ENCODE measurements around the gene CCBE1.

The CCBE1 gene

GRCh38 chr18:59675346-59675745, 21.9 kb downstream of the CCBE1 start:
- no peak for DNase-seq

DNA sequence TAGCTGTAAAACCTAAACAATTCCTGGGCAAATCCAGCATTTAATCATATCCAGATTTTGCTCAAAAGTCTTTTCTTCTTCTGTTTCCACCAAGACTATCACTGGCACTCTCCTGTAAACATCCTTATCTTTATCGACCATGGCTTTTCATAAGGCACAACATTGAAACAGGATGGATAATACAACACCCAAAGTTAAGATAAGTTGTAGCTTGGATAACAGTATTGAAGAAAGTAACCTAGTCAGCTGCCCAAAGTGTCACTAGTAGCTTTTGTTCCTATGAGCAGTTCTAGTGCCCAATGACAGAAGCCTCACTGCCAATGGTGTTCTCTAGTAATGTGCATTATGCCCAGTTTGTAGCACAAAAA, 22.3 kb downstream of the CCBE1 start:
- no peak for DNase-seq

DNA sequence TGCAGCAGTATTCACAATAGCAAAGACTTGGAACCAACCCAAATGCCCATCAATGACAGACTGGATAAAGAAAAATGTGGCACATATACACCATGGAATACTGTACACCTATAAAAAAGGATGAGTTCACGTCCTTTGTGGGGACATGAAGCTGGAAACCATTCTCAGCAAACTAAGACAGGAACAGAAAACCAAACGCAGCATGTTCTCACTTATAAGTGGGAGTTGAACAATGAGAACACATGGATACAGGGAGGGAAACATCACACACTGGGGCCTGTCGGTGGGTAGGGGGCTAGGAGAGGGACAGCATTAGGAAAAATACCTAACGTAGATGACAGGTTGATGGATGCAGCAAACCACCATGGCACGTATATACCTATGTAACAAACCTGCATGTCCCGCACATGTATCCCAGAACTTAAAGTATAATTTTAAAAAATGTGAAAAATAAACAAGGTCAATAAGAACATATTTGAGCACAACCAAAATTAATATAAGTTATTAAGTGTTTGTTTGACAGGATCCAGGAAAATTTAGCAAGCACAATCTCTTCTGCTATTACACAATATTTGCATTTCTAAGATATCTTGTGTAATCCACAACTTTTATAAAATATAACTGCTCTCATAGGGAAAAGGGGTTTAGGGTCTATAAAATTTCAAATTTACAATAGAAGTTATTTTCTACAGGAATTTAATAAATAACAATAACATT, 22.9 kb downstream of the CCBE1 start:
- no peak for DNase-seq

- no peak for DNase-seq
Observed at GRCh38 chr18:59672235-59672711, 24.9 kb downstream of the CCBE1 start.

DNA sequence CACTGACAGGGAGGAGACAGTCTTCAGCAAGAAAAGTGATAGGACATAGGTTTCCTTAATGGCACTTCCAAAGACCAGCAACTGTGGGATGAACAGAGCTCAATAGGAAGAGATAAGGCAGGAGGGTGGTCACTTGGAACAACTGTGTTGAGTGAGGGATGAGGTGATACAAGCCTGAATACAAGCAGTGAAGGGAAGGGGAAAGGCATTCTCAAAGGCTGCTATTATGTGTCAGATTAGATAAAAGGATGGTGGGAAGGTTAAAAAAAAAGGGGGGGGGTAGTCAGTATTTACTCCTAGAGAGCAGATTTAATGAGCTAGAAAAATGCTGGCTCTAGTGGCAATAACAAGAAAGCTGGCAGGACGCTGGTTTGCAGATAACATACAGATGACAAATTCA, 25.7 kb downstream of the CCBE1 start:
- no peak for DNase-seq

- DNase-seq: peak; percentile 85
Observed at GRCh38 chr18:59669872-59670657, 27.2 kb downstream of the CCBE1 start.

DNA sequence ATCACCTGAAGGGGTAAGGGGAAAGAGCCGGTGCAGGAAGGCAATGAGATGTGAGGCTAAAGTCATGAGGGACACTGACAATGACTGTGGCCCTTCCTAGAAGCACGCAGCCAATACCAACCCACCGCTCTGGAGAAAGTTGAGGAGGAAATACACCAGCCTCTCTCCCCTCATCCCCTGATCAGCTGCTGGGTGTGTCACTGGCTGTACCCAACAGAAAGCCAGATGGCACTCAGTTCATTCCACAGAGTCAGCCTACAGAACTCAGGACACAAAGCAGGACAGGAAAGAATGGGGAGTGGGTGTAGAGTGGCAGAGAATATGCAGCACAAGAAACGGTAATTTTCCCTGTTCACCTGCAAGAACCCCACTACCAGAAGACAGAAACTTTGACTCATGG, 29.7 kb downstream of the CCBE1 start:
- no peak for DNase-seq

DNA sequence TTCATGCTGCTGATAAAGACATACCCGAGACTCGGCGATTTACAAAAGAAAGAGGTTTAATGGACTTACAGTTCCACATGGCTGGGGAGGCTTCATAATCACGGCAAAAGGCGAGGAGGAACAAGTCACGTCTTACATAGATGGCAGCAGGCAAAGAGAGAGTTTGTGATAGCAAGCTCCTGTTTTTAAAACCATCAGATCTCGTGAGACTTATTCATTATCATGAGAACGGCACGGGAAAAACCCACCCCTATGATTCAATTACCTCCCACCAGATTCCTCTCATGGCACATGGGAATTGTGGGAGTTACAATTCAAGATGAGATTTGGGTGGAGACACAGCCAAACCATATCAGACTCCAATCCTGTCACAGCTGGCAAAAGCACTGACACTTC, 31.2 kb downstream of the CCBE1 start:
- peak; percentile 66 for DNase-seq

DNA sequence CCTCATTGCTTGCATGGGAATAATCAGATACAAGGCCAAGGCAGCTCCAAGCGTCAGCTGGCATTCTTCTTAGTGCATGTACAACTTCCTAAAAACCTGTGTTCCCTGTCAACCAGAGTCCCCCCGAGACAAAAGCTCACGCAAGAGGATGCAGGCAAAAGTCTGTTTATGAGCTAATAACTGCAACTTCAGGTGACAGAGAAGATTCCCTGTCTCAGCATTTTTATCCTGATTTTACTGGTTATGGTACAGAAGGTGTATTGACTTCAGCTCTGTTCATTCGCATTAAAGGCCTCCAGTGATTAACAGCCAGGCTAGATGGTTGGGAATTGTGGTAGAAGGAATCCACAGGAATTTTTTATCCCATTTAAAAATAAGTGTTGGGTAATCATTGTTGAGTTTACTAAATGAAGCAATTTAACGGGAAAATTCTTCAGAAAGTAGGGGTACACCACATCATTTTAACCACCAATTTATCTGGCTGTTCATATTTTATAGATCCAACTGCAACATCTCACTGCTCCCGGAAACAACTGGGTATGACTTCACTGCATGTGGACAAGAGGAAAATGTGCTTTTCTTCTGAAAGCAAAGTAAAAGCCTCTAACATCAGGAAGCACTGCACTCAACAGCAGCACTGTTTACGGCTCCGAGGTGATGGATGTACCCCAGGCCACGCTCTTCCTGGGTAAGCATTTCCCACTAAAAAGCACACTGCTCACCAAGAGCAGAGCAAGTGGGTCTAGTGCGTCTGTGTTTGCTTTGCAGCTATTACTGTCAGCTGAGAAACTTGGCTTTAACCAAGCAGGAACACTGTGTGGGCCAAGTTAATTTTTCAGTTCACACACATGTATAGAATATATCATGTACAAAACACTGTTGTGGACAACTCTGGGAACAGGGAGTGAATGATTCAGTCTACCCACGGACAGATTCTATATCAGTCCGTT, 31.9 kb downstream of the CCBE1 start:
- peak; percentile 80 for DNase-seq

GRCh38 chr18:59664329-59664728, 32.9 kb downstream of the CCBE1 start:
- no peak for DNase-seq

- no peak for DNase-seq
Observed at GRCh38 chr18:59663096-59663495, 34.1 kb downstream of the CCBE1 start.

- DNase-seq: peak; percentile 56
Observed at GRCh38 chr18:59661891-59662701, 35.1 kb downstream of the CCBE1 start.

DNA sequence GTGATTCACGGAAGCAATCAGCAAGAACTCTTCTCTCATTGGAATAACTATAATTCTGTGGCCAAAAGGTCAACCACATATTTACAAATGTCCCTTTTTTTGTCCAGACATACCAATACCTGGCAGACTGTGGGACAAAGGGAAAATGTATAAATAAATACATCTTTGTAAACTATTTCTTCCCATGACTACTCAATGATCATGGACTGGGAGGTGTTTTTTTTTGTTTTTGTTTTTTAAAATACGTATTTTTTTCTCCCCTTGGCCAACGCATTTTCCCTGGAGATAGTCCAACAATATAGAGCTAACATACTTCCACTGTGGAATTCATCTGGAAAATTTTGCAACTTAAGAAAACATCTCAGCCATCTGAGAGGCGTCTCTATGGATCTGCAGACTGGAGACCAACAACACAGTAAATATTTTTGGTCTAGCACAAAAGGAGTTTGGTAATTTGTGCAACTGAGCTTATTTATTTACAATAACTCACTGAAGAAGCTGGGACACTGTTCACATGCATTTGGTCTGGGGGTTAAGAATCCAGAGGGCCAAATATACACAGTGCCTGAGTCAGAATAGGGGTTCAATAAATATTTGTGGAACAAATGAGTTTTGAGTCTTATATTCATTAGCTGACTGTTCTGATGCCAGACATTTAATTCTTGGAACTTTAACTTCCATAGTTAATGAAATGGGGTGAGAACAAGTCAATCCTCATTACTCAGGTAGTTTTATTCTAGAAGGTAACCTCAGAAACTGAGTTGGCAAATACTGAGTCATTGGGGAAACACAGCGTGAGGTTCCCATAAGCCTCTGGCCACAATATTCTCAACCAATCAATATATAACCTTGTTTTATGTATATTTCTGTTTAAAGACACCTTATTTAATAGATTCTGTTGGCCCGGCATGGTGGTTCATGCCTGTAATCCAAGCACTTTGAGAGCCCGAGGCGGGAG, 36.2 kb downstream of the CCBE1 start:
- peak; percentile 87 for DNase-seq

DNA sequence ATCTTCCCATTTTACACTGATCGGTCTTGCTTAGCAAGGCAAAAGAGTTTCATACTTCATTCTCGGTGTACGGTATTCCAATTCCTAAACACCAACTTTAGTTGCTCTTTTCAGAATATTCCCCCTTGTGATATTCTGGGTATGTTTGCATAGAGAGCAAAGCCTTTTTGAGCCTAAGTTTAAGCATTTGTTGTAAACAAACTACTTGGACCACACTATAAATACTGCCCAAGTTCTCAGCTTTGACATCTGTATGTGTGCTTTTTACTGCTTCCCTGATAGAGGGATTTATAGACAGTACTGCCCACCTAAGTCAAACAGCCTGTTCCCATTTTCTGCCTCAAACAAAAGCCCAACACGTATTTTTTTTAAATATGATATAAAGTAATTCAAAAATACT, 36.9 kb downstream of the CCBE1 start:
- no peak for DNase-seq

DNA sequence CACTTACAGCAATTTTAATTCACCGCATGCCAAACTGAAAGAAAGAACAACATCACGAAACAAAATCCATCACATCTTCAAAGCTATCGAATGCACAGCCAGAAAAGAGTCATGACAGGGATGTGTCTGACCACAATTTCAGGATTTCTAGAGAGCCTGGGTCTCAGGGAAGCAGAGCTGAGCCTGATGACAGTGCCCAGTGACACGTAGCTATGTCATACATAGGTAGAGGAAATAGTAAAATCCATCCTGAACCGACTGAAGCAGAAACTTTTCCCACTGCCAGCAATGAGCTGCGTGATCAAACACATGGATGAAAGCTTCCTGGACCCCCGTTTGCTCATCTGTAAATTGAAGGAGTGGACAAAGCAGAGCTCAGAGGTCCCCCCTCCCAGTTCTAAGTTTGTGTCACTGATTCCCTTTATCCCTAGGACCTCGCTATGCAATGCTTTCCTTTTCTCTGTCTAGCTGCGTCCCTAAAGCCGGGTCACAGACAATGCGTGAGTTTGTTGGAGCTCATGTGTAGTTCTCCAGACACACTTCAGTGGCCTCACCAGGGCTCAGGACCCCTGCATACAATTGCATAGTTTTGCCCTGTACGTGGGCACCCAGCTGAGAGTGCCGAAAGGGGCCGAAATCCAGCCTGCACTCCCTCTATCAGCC, 37.6 kb downstream of the CCBE1 start:
- DNase-seq: peak; percentile 48

- no peak for DNase-seq
Observed at GRCh38 chr18:59658941-59659340, 38.3 kb downstream of the CCBE1 start.

- no peak for DNase-seq
Observed at GRCh38 chr18:59657012-59657411, 40.2 kb downstream of the CCBE1 start.

DNA sequence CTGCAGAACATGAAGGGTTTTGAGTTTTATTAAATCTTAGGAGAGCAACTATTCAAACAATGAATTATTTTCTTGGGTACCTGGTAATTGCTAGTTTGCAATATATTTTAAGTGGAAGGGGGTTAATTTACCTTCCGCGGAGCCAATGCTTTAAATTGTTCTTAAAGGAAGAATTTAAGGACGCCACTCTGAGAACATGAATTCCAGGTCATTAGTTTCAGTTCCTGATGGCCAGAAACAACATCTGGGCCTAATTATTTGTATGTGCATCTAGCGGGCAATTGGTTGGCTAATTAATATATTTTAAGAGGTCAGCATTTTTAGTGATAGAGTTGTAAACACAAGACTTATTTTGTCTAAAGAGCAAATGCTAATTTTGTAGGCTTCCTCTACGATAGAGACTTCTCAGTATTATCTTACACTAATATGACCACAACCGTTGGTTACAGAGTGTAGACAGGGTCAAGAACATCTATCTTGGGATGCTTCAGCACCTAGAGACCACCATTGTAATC, 40.8 kb downstream of the CCBE1 start:
- DNase-seq: no peak

DNA sequence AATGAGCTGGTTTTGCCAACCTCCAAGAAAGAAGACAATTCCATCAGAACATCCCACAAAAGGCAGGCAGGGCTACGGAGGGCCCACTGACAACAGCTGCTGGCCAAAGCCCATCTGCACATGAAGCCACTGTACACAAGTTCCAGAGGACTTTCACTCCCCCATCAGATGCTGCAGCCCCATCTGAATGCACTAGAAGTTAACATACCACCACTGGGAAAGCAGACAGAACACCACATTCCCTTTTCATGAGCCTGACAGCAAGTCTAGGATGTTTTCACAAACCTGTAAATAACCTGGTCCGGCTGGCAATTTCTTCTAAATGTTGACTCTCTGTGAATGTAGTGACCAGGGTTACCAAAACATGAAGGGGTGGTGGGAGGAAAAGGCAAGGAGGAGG, 41.5 kb downstream of the CCBE1 start:
- no peak for DNase-seq

DNA sequence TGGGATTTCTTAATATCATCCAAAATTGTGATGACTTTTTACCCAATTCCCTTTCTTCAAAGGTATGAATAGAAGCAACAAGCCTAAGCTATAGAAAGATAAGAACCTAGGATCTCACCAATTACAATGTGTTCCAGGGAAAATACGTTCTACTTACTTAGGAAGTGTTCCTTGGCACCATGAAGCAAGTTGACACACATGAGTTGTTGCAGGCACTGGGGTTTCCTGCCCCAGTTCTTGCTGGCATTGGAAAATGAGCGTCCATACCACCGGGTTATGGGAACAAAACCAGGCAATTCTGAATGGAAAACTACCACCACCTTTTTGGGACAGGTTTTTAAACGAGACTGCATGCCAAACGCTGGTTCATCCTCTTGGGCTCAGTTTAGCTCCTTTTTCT, 46.2 kb downstream of the CCBE1 start:
- no peak for DNase-seq
